Lower lobe of right lung (tissue), 2 donors: Measurements from ENCODE around the gene TMEM131. TPM values are rescaled to one million over a fixed set of nuclear protein-coding genes. Genes with fewer than 3 reads are reported as not detected.

Experiments used
- ATAC-seq, 2 donors: fragments of 200-7000 bp; cut with Tn5 transposase; one replicate each; pipeline ENCODE4 v1.9.1; 2020 to 2022; ENCODE audit warnings: mild to moderate bottlenecking in 2 of 2, moderate library complexity in 2 of 2
- DNase-seq: peaks from one replicate; pipeline ENCODE4 v3.0.0-alpha.2; 2020
- H3K27ac ChIP-seq: fragments of 200-600 bp; one replicate; pipeline ENCODE4 v1.8.0; 2022
- H3K27me3 ChIP-seq: fragments of 200-600 bp; one replicate; pipeline ENCODE4 v1.8.0; 2022; ENCODE audit warnings: low read depth
- H3K36me3 ChIP-seq: fragments of 200-600 bp; one replicate; pipeline ENCODE4 v1.8.0; 2022; ENCODE audit warnings: mild to moderate bottlenecking
- H3K4me1 ChIP-seq: fragments of 200-600 bp; one replicate; pipeline ENCODE4 v1.8.0; 2022
- H3K4me3 ChIP-seq: fragments of 200-600 bp; one replicate; pipeline ENCODE4 v1.8.0; 2022; ENCODE audit warnings: mild to moderate bottlenecking
- H3K9me3 ChIP-seq: fragments of 200-600 bp; one replicate; pipeline ENCODE4 v1.8.0; 2022
- CTCF ChIP-seq: fragments of 200-600 bp; IDR thresholded peaks from one replicate; pipeline ENCODE4 v1.8.0; 2022; ENCODE audit warnings: antibody characterized with exemption, mild to moderate bottlenecking
- intact Hi-C: fragments of 100-400 bp; cut with DNase I; formaldehyde crosslinking; loops from one replicate; pipeline ENCODE4 v1.11.0; 2022
- total RNA-seq: library from RNA; stranded (reverse); fragmentation: NEBNext Ultra II Directional; extraction: Animal tissue kit (Norgen Biotek cat#: 25700); gene quantifications from one replicate; pipeline ENCODE4 v1.2.1, GENCODE V29; 2021
- donor health status: DM: no; HTN: yes; CAD: no; lungs with severe emphysema.

Gene TMEM131
- total RNA-seq, 1 donor from 2014 or later: 42.2 TPM

DNA sequence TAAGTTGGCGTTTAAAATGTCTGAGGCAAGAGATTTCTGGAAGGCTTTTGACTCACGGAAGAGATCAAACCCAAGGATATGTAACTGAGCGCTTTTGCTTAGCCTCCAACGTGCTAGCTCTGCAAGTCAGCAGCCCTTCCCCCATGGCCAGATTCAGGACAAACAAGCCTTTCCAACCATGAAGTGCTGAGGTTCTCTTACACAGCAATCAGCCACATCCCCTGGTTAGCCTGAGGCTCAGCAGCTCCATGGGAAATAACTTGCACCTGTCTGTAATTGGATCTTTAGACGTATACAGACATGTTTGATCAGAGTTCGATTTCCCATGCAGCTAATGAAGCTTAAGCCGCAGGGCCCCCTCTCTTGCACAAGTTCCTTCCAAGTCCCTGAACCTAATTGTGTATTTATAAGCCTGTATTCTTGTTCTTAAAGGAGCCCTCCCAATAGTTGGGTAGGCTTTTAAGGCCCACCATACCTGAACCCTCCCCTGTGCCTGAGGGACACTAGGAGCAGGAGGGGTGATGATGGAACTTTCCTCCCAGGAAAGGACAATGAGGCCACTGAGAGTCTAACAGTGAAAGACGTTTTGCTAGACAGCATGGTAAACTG is 2.1 kb upstream of the TMEM131 start:
- TF ChIP-seq CTCF: no peak
- no peaks in the 10 kb centered on the region for H3K9me3 ChIP-seq
- H3K27ac ChIP-seq: no peak overlapping the region
- DNase-seq (no peak), ATAC-seq (no peak)
- intact Hi-C loops: no loop called here
- peaks cover 24% of the 10 kb centered on the region for H3K4me1 ChIP-seq
- H3K27me3 ChIP-seq: no peaks in the 10 kb centered on the region
- no peak overlapping the region for H3K4me3 ChIP-seq
- H3K36me3 ChIP-seq: no peaks in the 10 kb centered on the region

DNA sequence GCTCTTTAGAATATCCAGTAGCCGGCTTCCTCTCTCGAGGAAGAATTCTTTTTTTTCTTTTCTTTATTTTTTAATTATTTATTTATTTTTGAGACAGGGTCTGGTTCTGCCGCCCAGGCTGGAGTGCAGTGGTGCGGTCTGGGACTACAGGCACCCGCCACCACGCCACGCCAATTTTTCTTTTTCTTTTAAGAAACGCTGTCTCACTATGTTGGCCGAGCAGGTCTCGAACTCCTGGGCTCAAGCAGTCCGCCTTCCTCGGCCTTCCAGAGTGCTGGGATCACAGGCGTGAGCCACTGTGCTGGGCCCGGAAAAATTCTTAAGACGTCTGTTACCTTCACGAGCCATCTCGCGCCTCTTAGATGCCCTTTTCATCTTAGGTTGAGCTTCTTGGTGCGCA is 931 bp upstream of the TMEM131 start:
- H3K27me3 ChIP-seq: no peaks in the 10 kb centered on the region
- H3K4me1 ChIP-seq: peaks cover 37% of the 10 kb centered on the region
- H3K27ac ChIP-seq: peak overlapping the region; percentile 90
- DNase-seq (no peak), ATAC-seq (no peak)
- no peaks in the 10 kb centered on the region for H3K9me3 ChIP-seq
- intact Hi-C loops: no loop called here
- peak overlapping the region; percentile 82 for H3K4me3 ChIP-seq
- no peak for TF ChIP-seq CTCF
- no peaks in the 10 kb centered on the region for H3K36me3 ChIP-seq

GRCh38 chr2:97995026-97995733 is 568 bp downstream of the TMEM131 start:
- H3K4me3 ChIP-seq: peak overlapping the region; percentile 82
- no peak for TF ChIP-seq CTCF
- no peaks in the 10 kb centered on the region for H3K36me3 ChIP-seq
- peak overlapping the region; percentile 90 for H3K27ac ChIP-seq
- DNase-seq: peak; percentile 72
- ATAC-seq: peak; percentile 68 to 80
- H3K9me3 ChIP-seq: no peaks in the 10 kb centered on the region
- no peaks in the 10 kb centered on the region for H3K27me3 ChIP-seq
- peaks cover 52% of the 10 kb centered on the region for H3K4me1 ChIP-seq
- intact Hi-C loops: no loop called here

DNA sequence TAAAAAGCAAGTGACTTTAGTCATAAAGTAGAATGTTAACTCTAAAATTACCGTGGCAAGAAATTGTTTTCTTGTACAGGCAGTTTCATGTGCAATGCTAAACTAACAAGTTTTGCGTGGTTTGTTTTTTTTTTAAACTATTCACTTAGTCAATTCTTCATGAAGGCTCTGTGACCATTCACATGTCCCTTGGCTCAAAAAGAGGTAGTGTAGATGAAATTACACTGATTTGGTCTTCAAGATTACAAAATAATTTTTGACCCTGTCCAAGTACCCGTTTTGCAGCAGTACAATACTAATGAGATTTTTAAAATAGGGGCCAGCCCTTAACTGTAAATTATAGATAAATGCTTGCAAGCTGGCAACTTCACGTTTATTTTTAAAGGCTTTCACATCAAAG is 1.3 kb downstream of the TMEM131 start:
- ATAC-seq: no peak
- Histone ChIP-seq H3K27me3 (no peaks in the 10 kb centered on the region), H3K27ac (peak overlapping the region; percentile 90), H3K4me1 (peaks cover 54% of the 10 kb centered on the region), H3K4me3 (peak overlapping the region; percentile 82), H3K9me3 (no peaks in the 10 kb centered on the region), H3K36me3 (no peaks in the 10 kb centered on the region)
- no peak for DNase-seq
- TF ChIP-seq CTCF: no peak
- intact Hi-C loops: no loop called here

- Histone ChIP-seq H3K9me3 (no peaks in the 10 kb centered on the region), H3K27ac (no peak overlapping the region), H3K27me3 (no peaks in the 10 kb centered on the region), H3K4me1 (peaks cover 54% of the 10 kb centered on the region), H3K36me3 (no peaks in the 10 kb centered on the region), H3K4me3 (peak overlapping the region; percentile 82)
- TF ChIP-seq CTCF: no peak
- intact Hi-C loops: no loop called here
- DNase-seq (no peak), ATAC-seq (no peak)
These were observed 1.8 kb downstream of the TMEM131 start for GRCh38 chr2:97993926-97994325.
